Gastroesophageal sphincter (tissue), 4 donors: ENCODE data around the gene AHDC1. TPM values are rescaled to one million over a fixed set of nuclear protein-coding genes. Genes with fewer than 3 reads are reported as not detected.

Experiments
- ATAC-seq: fragments of 150-250 bp; one replicate; pipeline ENCODE4 v1.9.1; 2016; ENCODE audit warnings: mild to moderate bottlenecking, moderate library complexity
- H3K27ac ChIP-seq, 4 donors: fragments of 200-600 bp; sonication (generic) in 3 of 4; 1 replicate in 3 of 4; 2 replicates in 1 of 4; pipeline ENCODE4 v1.5.1; 2016 to 2019
- H3K27me3 ChIP-seq: fragments of 200-600 bp; sonication (generic); one replicate; pipeline ENCODE4 v1.5.1; 2019
- H3K36me3 ChIP-seq, 2 donors: fragments of 200-600 bp; sonication (generic); one replicate each; pipeline ENCODE4 v1.5.1; 2019; ENCODE audit warnings: control low read depth in 1 of 2
- H3K4me1 ChIP-seq, 3 donors: fragments of 200-600 bp; sonication (generic); 1 replicate in 2 of 3; 2 replicates in 1 of 3; pipeline ENCODE4 v1.5.1; 2016 to 2019; ENCODE audit warnings: control low read depth in 2 of 3
- H3K4me3 ChIP-seq, 2 donors: fragments of 200-600 bp; sonication (generic); one replicate each; pipeline ENCODE4 v1.5.1; 2019; ENCODE audit warnings: mild to moderate bottlenecking in 1 of 2, moderate library complexity in 1 of 2
- H3K9me3 ChIP-seq, 3 donors: fragments of 200-600 bp; sonication (generic); one replicate each; pipeline ENCODE4 v1.5.1; 2017 to 2019; ENCODE audit warnings: control low read depth in 2 of 3
- EP300 ChIP-seq: sonication (generic); formaldehyde crosslinking; IDR thresholded peaks from one replicate; pipeline ENCODE4 v1.6.1; 2017; ENCODE audit warnings: antibody characterized with exemption, mild to moderate bottlenecking
- POLR2A ChIP-seq, 2 donors: fragments of 450-650 bp; IDR thresholded peaks; one replicate each; pipeline ENCODE4 v1.6.1; 2017; ENCODE audit warnings: antibody characterized with exemption in 2 of 2, mild to moderate bottlenecking in 2 of 2, moderate library complexity in 1 of 2
- POLR2AphosphoS5 ChIP-seq: sonication (generic); formaldehyde crosslinking; IDR thresholded peaks from one replicate; pipeline ENCODE4 v1.6.1; 2017; ENCODE audit warnings: antibody characterized with exemption
- WGBS, 2 donors: methylation state at CpG; one replicate each; pipeline ENCODE4 v1.1.5; 2018; ENCODE audit warnings: low coverage in 1 of 2; 5-methylcytosine and 5-hydroxymethylcytosine counted together
- total RNA-seq, 4 donors: library from RNA; depleted of rRNA; stranded (reverse); fragments of >200 nt; gene quantifications; one replicate each; pipeline ENCODE4 v1.1.0, GENCODE V29; 2016
- TF ChIP-seq, protein P1 (sequence below), 4 experiments: fragments of 200-600 bp in 2 of 4; fragments of 450-650 bp in 2 of 4; sonication (generic) in 1 of 4; IDR thresholded peaks; one replicate each; pipeline ENCODE4 v1.5.1; 2017 to 2019; ENCODE audit warnings: antibody characterized with exemption in 4 of 4, mild to moderate bottlenecking in 2 of 4, moderate library complexity in 2 of 4

AHDC1 gene
- total RNA-seq, 4 donors from 2014 or later = 18.2 to 50.3 (median 27.7) TPM

DNA sequence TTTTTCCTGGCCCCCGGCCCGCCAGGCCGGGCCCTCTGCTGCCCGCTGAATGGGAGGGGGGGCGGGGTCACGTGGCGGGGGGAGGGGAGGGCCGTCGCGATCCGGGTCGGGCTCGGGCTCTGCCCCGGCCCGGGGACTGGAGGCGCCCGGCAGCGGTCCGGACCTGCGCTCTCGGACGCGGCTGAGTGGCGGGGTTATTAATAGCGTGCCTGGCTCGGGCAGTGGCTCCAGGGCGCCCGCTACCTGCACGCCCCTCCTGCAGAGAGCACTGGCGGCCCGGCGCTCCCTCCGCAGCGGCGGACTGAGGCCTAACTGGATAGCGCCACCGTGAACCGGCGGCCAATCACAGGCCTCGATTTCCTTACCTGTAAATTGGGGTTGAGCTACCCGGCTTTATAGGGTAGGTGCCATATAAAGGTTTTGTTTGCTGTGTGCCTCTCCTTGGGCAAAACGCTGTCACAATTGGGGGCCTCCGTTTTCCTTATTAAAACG lies 28.1 kb downstream of the AHDC1 start:
- H3K9me3 ChIP-seq = no peaks in the 10 kb centered on the region
- no peaks in the 10 kb centered on the region for H3K27me3 ChIP-seq
- TF ChIP-seq EP300 (no peak), POLR2AphosphoS5 (peak; percentile 36), POLR2A (IDR thresholded peaks at IDR 0.05) (no peak)
- TF ChIP-seq, protein P1, sequence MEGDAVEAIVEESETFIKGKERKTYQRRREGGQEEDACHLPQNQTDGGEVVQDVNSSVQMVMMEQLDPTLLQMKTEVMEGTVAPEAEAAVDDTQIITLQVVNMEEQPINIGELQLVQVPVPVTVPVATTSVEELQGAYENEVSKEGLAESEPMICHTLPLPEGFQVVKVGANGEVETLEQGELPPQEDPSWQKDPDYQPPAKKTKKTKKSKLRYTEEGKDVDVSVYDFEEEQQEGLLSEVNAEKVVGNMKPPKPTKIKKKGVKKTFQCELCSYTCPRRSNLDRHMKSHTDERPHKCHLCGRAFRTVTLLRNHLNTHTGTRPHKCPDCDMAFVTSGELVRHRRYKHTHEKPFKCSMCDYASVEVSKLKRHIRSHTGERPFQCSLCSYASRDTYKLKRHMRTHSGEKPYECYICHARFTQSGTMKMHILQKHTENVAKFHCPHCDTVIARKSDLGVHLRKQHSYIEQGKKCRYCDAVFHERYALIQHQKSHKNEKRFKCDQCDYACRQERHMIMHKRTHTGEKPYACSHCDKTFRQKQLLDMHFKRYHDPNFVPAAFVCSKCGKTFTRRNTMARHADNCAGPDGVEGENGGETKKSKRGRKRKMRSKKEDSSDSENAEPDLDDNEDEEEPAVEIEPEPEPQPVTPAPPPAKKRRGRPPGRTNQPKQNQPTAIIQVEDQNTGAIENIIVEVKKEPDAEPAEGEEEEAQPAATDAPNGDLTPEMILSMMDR (IDR thresholded peaks at IDR 0.05) = peak in 2 of 4 experiments; percentile 18 to 70
- peaks cover 22 to 99% (median 65%) of the 10 kb centered on the region in 3 donors for H3K4me1 ChIP-seq
- H3K4me3 ChIP-seq = peak overlapping the region; percentile 38 to 63
- peak overlapping the region; percentile 89 to 98 (median 95) for H3K27ac ChIP-seq
- WGBS, 2 donors = 7% methylated on average over 3 of the region's 44 CpGs; no CpG with 5 or more reads in 1 of the 2 donors
- ATAC-seq = peak; percentile 77
- H3K36me3 ChIP-seq = no peaks in the 10 kb centered on the region

DNA sequence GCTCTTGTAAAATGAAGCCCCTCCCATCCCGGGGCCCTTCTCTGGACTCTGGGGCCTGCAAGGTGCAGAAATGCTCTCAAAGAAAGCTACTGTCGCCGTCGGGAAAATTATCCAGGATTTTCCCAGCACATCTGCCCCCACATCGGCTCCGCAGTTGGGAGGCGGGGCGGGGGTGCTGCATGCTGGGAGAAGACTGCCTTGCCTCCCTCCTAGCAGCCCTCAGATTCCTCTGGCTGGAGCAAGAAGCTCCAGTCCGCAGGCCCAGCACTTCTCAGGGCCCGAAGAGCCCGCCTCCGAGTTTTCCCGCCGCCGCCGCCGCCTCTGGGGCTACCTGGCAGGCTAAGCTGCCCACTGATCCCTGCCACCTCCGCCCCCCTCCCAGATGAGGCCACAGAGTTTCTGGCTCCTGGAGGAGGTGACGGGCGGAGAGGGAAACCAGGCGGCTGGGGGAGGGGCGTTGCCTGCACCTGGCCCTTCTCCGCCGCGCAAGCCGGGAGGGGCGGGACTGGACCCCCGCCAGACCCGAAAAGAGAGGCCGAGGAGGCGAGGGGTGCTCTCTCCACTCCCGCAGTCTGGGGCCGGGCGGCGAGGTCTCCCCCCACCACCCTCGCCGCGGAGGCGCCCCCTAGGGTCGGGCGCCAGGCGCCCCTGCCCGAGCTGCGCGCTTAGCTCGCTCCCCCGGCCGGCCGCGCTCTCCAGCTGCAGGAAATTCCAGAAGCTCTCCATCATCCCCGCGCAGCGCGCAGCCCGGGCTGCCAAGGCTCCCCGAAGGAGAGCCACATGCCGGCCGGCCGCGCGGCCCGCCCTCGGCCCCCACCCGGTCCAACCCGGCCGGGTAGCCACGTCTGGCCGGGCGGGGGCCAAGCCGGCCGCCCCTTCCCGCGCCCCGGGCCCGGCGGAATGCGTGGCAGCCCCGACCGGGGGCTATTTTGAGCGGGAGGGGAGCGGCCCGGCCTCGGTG lies 28.8 kb downstream of the AHDC1 start:
- H3K27ac ChIP-seq = peak overlapping the region; percentile 89 to 98 (median 95)
- no peaks in the 10 kb centered on the region for H3K36me3 ChIP-seq
- H3K9me3 ChIP-seq = no peaks in the 10 kb centered on the region
- H3K4me3 ChIP-seq = peak overlapping the region; percentile 38 to 63
- no peaks in the 10 kb centered on the region for H3K27me3 ChIP-seq
- TF ChIP-seq, protein P1 (IDR thresholded peaks at IDR 0.05) = peak in 2 of 4 experiments; percentile 38 to 40
- peak; percentile 18 to 21 for TF ChIP-seq POLR2A (IDR thresholded peaks at IDR 0.05)
- TF ChIP-seq EP300 = no peak
- peak; percentile 62 for TF ChIP-seq POLR2AphosphoS5
- no CpG with 5 or more reads among the region's 83 CpGs for WGBS, 2 donors
- ATAC-seq = peak; percentile 85
- H3K4me1 ChIP-seq = peaks cover 26 to 99% (median 72%) of the 10 kb centered on the region in 3 donors

DNA sequence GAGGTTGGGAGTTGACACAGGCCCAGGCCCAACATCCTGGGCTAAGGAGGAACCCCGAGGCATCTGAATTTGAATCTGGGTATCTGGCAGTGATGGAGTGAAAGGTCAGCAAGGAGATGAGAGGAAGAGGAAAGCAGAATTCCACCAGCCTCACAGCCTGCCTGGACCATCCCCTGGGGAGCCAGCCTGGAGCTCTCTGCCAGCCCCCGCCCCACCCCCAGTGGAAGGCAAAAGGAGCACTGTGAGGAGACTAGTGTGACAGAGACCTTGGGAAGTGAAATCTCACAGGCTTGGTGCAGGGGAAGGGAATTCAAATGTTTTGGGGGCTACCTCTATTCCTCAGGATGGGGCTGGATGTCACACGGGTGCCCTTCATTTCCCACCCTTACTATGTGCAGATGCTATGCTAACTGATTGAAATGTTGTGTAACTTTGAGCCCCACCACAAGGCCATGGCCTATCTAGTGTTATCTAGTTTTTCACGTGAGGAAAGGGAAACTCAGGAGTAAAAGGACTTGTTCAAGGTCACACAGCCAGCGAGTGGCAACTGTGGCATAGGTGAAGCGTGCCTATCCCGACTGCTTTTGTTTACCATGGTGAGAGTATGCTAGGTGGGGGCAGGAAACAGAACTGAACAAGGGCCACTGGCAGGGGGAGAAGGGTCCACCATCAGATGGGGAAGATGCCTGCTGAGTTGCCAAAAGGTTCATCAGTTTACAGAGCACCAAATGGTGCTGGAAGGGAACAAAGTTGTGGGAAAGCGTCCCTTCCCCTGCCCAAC lies 29.8 kb downstream of the AHDC1 start:
- H3K27ac ChIP-seq = peak overlapping the region; percentile 89 to 98 (median 95)
- WGBS, 2 donors = 39 to 44% methylated on average over 2 to 4 of the region's 8 CpGs
- H3K9me3 ChIP-seq = no peaks in the 10 kb centered on the region
- H3K4me1 ChIP-seq = peaks cover 26 to 99% (median 79%) of the 10 kb centered on the region in 3 donors
- peak overlapping the region in 1 of 2 donors; percentile 63 for H3K4me3 ChIP-seq
- H3K36me3 ChIP-seq = no peaks in the 10 kb centered on the region
- TF ChIP-seq POLR2AphosphoS5 = no peak
- TF ChIP-seq EP300 = no peak
- no peak for TF ChIP-seq POLR2A (IDR thresholded peaks at IDR 0.05)
- TF ChIP-seq, protein P1 (IDR thresholded peaks at IDR 0.05) = no peak
- ATAC-seq = no peak
- H3K27me3 ChIP-seq = no peaks in the 10 kb centered on the region

DNA sequence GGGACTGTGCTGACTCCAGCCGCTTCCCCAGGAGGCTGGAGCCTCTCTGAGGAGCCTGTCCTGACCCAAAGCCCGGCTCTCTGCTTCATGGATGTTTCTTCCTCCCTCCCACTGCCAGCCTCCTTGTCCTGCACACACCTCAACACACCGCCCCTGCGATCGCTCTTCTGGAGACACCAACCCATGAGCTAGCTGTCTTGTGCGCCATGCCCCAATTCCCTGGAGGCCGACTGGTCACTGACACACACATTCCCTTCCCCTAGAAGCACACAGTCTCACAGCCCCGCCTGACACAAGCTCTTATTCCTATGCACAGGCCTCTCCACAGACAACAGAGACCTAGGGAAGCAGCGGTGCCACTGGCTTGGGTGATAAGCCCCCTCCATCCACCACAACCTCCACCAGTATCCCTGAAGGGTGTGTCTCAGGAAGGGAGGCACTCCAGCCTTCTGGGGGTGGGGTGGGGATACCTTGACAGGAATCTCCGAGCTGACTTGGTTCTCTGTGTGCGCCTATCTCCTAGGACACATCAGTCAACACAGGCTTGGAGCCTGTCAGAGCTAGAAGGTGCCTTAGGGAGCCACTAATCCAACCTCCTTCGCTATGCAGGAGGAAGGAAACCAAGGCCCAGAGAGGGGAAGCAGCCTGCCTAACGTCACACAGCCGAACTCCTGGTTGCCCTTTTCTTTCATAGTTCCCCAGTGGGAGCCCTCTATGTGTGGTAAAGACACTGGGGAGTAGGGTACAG lies 31.1 kb downstream of the AHDC1 start:
- Histone ChIP-seq H3K36me3 (no peaks in the 10 kb centered on the region), H3K4me3 (no peak overlapping the region), H3K9me3 (no peaks in the 10 kb centered on the region), H3K4me1 (peaks cover 28 to 99% (median 84%) of the 10 kb centered on the region in 3 donors), H3K27ac (peak overlapping the region; percentile 76 to 98 (median 94)), H3K27me3 (no peaks in the 10 kb centered on the region)
- TF ChIP-seq POLR2AphosphoS5 (no peak), EP300 (no peak), POLR2A (IDR thresholded peaks at IDR 0.05) (no peak)
- TF ChIP-seq, protein P1 (IDR thresholded peaks at IDR 0.05) = no peak
- no peak for ATAC-seq
- whole genome bisulfite sequencing, 2 donors = 20 to 46% methylated on average over 1 to 4 of the region's 14 CpGs
